ENCODE data around the gene C1R. TPM values are rescaled to one million over a fixed set of nuclear protein-coding genes. Genes with fewer than 3 reads are reported as not detected.

Gene C1R
- total and polyA plus RNA-seq, 11 donors, result 42.6 to 343 (median 98.5) TPM

DNA sequence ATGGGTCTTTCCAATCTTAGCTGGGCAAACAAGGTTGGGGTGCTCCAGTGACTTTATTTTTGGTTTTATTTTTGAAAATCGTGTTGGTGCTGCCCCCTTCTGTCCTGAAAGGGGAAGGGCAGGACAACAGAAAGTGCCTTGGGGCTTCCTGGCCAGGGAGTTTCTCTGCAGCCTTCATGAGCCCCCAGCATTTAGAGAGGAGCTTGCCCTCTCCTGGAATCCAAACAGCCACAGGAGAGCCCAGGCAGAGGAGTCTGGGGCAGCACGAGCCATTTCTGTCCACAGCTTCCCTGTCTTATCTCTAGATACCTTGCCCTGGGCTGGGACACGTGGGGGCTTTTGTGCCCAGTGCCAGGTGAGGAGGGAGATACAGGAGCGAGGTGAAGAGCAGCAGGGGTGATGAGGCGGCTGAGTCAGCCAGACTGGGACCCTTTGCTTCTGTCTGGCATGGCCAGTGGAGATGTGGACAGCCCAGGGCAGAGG, 21.2 kb upstream of the C1R start:
- Histone ChIP-seq H3K27me3 (no peaks in the 10 kb centered on the region), H3K27ac (no peak overlapping the region), H3K4me1 (peaks cover 0 to 26% (median 5%) of the 10 kb centered on the region in 12 donors), H3K9me3 (no peaks in the 10 kb centered on the region), H3K4me3 (no peak overlapping the region), H3K36me3 (peaks cover 0 to 19% (median 0%) of the 10 kb centered on the region in 9 donors)
- ATAC-seq (no peak), DNase-seq (no peak)
- 23 to 42% (median 35%) methylated on average over 4 to 5 of the region's 5 CpGs for WGBS, 4 donors
- TF ChIP-seq CTCF (IDR thresholded peaks at IDR 0.05) (peak; percentile 75 to 89 (median 85)), POLR2A (IDR thresholded peaks at IDR 0.05) (no peak)
- intact Hi-C loops (cut with DNase I), result loop anchor here in 4 of 10 donors (1.0 to 5.0 kb wide), 6 partner anchors 53 to 246 kb away; partner anchors contain the start of genes ATN1 (in 1 of the 4), C1S (in 1 of the 4), LPCAT3 (in 1 of the 4) and TPI1 (in 1 of the 4)

DNA sequence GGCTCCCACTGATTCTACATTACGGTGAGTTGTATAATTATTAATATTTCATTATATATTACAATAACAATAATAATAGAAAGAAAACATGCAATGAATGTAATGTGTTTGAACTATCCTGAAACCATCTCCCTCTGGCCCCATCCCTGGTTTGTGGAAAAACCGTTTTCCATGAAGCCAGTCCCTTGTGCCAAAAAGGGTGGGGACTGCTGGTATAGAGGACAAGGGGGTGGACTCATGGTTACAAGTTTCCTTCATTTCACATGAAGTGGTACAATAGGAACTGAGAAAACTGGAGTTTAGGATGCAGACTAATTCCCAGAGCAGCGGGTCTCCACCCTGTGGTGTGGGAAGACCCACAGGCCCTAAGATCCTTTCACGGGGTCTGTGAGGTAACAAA, 19.8 kb upstream of the C1R start:
- no peak for DNase-seq
- H3K4me3 ChIP-seq, result no peak overlapping the region
- H3K36me3 ChIP-seq, result peaks cover 0 to 14% (median 0%) of the 10 kb centered on the region in 9 donors
- no peaks in the 10 kb centered on the region for H3K9me3 ChIP-seq
- peak overlapping the region in 1 of 12 donors; percentile 1 for H3K27ac ChIP-seq
- H3K4me1 ChIP-seq, result peaks cover 0 to 37% (median 10%) of the 10 kb centered on the region in 12 donors
- TF ChIP-seq CTCF (IDR thresholded peaks at IDR 0.05) (no peak), POLR2A (IDR thresholded peaks at IDR 0.05) (no peak)
- 78 to 85% (median 81%) methylated on average over 4 of the region's 4 CpGs for WGBS, 4 donors
- no peak for ATAC-seq
- no peaks in the 10 kb centered on the region for H3K27me3 ChIP-seq
- intact Hi-C loops (cut with DNase I), result loop anchor here in 4 of 10 donors (5.0 kb wide), 5 partner anchors 95 to 245 kb away; partner anchors contain the start of genes ATN1 (in 1 of the 4), LPCAT3 (in 1 of the 4) and TPI1 (in 1 of the 4)

- Histone ChIP-seq H3K27me3 (no peaks in the 10 kb centered on the region), H3K9me3 (peaks cover 0 to 10% (median 5%) of the 10 kb centered on the region in 12 donors), H3K36me3 (peaks cover 0 to 9% (median 0%) of the 10 kb centered on the region in 9 donors), H3K4me3 (no peak overlapping the region), H3K4me1 (peaks cover 0 to 41% (median 10%) of the 10 kb centered on the region in 12 donors), H3K27ac (no peak overlapping the region)
- DNase-seq (no peak), ATAC-seq (no peak)
- WGBS, 4 donors, result 89 to 95% (median 94%) methylated on average over 5 of the region's 5 CpGs
- TF ChIP-seq POLR2A (IDR thresholded peaks at IDR 0.05) (no peak), CTCF (IDR thresholded peaks at IDR 0.05) (no peak)
- intact Hi-C loops (cut with DNase I), result loop anchor here in 4 of 10 donors (5.0 kb wide), 5 partner anchors 93 to 243 kb away; partner anchors contain the start of genes ATN1 (in 1 of the 4), LPCAT3 (in 1 of the 4) and TPI1 (in 1 of the 4)
Observed at GRCh38 chr12:7110661-7111060, 18.4 kb upstream of the C1R start.

GRCh38 chr12:7109572-7109920, 17.3 kb upstream of the C1R start:
- intact Hi-C loops (cut with DNase I), result loop anchor here in 9 of 10 donors (1.0 to 10.0 kb wide), 8 partner anchors 17 to 167 kb away; partner anchors contain the start of genes C1S (in 8 of the 9), C12orf57 (in 3 of the 9), RNU7-1 (in 2 of the 9) and C1R (in 1 of the 9)
- Histone ChIP-seq H3K36me3 (peaks cover 0 to 2% (median 0%) of the 10 kb centered on the region in 9 donors), H3K4me3 (peak overlapping the region in 7 of 12 donors; percentile 59 to 76 (median 70)), H3K27me3 (no peaks in the 10 kb centered on the region), H3K27ac (peak overlapping the region in 11 of 12 donors; percentile 75 to 94 (median 91)), H3K4me1 (peaks cover 0 to 41% (median 10%) of the 10 kb centered on the region in 12 donors), H3K9me3 (peaks cover 0 to 12% (median 5%) of the 10 kb centered on the region in 12 donors)
- DNase-seq (no peak), ATAC-seq (no peak)
- TF ChIP-seq POLR2A (IDR thresholded peaks at IDR 0.05) (no peak), CTCF (IDR thresholded peaks at IDR 0.05) (no peak)
- WGBS, 4 donors, result 62 to 70% (median 66%) methylated on average over 5 of the region's 5 CpGs

Measured in heart left ventricle (tissue), 16 donors.